ENCODE measurements around the gene CEP57. TPM values are rescaled to one million over a fixed set of nuclear protein-coding genes. Genes with fewer than 3 reads are reported as not detected.
"Not testable (repeated sequence)": the region's sequence is repeated elsewhere in the genome, so short reads cannot be mapped to it uniquely, and the experiment has no call there.

The CEP57 gene
- total RNA-seq, 1 donor from 2014 or later = 70.5 TPM

DNA sequence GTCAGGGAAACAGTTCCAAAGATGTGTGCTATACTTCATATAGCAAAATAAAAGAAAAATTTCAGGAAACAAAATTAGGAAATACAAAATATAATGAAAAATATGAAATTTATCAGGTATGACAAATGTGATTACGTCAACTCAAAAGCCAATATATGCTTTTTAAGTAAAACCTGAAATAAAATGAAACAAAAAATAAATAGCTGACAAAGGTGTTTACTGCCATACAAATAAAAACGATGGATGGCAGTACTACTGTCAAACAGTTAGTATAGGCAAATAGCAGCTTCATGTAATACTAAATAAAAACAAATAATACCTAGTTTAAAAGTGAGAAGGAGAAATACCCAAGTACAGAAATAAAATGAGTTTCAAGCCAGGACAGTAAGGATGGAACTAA lies 13.7 kb downstream of the CEP57 start:
- H3K4me1 Mint-ChIP-seq (ENCODE audit: low read depth) = no peaks in the 10 kb centered on the region
- TF ChIP-seq, protein P1, sequence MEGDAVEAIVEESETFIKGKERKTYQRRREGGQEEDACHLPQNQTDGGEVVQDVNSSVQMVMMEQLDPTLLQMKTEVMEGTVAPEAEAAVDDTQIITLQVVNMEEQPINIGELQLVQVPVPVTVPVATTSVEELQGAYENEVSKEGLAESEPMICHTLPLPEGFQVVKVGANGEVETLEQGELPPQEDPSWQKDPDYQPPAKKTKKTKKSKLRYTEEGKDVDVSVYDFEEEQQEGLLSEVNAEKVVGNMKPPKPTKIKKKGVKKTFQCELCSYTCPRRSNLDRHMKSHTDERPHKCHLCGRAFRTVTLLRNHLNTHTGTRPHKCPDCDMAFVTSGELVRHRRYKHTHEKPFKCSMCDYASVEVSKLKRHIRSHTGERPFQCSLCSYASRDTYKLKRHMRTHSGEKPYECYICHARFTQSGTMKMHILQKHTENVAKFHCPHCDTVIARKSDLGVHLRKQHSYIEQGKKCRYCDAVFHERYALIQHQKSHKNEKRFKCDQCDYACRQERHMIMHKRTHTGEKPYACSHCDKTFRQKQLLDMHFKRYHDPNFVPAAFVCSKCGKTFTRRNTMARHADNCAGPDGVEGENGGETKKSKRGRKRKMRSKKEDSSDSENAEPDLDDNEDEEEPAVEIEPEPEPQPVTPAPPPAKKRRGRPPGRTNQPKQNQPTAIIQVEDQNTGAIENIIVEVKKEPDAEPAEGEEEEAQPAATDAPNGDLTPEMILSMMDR (IDR thresholded peaks at IDR 0.05; ENCODE audit: unreplicated experiment) = no peak
- no peak for DNase-seq (ENCODE audit: low spot score, unreplicated experiment)
- no peaks in the 10 kb centered on the region for H3K27me3 Mint-ChIP-seq
- H3K36me3 Mint-ChIP-seq (ENCODE audit: insufficient read depth) = peaks cover 64% of the 10 kb centered on the region
- H3K4me3 Mint-ChIP-seq (ENCODE audit: low read depth) = no peak overlapping the region
- no peak overlapping the region for H3K27ac Mint-ChIP-seq
- H3K9me3 Mint-ChIP-seq (ENCODE audit: low read depth) = peaks cover 21% of the 10 kb centered on the region

DNA sequence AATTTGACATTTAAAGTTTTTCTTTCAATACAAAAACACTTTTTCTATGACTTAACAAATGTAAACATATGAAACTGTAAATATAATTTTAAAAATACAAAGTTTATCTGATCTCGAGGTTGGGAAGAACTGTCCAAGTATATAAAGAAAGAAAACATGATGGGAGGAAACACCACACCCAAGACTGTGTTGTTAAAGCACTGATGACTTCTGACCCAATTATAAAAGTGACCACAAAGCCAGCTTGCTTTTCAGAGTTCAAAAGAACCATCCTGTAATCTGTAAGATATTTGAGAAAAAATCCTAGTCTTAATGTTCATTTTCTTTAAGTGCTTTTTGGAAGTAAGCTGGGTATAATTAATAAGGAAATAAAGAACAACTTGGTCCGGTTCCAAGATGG lies 15.6 kb downstream of the CEP57 start:
- Mint-ChIP-seq H3K36me3 (ENCODE audit: insufficient read depth) (peaks cover 69% of the 10 kb centered on the region), H3K27ac (no peak overlapping the region), H3K4me1 (ENCODE audit: low read depth) (no peaks in the 10 kb centered on the region), H3K9me3 (ENCODE audit: low read depth) (peaks cover 34% of the 10 kb centered on the region), H3K27me3 (no peaks in the 10 kb centered on the region), H3K4me3 (ENCODE audit: low read depth) (no peak overlapping the region)
- DNase-seq (ENCODE audit: low spot score, unreplicated experiment) = no peak
- TF ChIP-seq, protein P1 (IDR thresholded peaks at IDR 0.05; ENCODE audit: unreplicated experiment) = no peak

DNA sequence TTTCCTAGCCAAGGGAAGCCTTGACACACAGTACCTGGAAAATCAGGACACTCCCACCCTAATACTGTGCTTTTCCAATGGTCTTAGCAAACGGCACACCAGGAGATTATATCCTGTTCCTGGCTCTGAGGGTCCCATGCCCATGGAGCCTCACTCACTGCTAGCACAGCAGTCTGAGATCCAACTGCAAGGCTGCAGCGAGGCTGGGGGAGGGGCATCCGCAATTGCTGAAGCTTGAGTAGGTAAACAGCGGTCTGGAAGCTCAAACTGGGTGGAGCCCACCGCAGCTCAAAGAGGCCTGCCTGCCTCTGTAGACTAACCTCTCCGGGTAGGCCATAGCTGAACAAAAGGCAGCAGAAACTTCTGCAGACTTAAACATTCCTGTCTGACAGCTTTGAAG lies 16.2 kb downstream of the CEP57 start:
- H3K27me3 Mint-ChIP-seq; H3K4me3 Mint-ChIP-seq (ENCODE audit: low read depth); H3K4me1 Mint-ChIP-seq (ENCODE audit: low read depth); DNase-seq (ENCODE audit: low spot score, unreplicated experiment); H3K27ac Mint-ChIP-seq: not testable (repeated sequence)
- Mint-ChIP-seq H3K9me3 (ENCODE audit: low read depth) (peaks cover 34% of the 10 kb centered on the region), H3K36me3 (ENCODE audit: insufficient read depth) (peaks cover 70% of the 10 kb centered on the region)

DNA sequence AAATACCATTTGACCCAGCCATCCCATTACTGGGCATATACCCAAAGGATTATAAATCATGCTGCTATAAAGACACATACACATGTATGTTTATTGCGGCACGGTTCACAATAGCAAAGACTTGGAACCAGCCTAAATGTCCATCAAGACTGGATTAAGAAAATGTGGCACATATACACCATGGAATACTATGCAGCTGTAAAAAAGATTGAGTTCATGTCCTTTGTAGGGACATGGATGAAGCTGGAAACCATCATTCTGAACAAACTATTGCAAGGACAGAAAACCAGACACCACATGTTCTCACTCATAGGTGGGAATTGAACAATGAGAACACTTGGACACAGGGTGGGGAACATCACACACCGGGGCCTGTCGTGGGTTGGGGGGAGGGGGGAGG lies 20.8 kb downstream of the CEP57 start:
- H3K4me1 Mint-ChIP-seq (ENCODE audit: low read depth); H3K27me3 Mint-ChIP-seq; H3K27ac Mint-ChIP-seq; DNase-seq (ENCODE audit: low spot score, unreplicated experiment); H3K4me3 Mint-ChIP-seq (ENCODE audit: low read depth): not testable (repeated sequence)
- peaks cover 59% of the 10 kb centered on the region for H3K36me3 Mint-ChIP-seq (ENCODE audit: insufficient read depth)
- peaks cover 32% of the 10 kb centered on the region for H3K9me3 Mint-ChIP-seq (ENCODE audit: low read depth)

GRCh38 chr11:95816037-95816436 lies 25.7 kb downstream of the CEP57 start:
- no peak for DNase-seq (ENCODE audit: low spot score, unreplicated experiment)
- TF ChIP-seq, protein P1 (IDR thresholded peaks at IDR 0.05; ENCODE audit: unreplicated experiment) = no peak
- Mint-ChIP-seq H3K4me1 (ENCODE audit: low read depth) (no peaks in the 10 kb centered on the region), H3K4me3 (ENCODE audit: low read depth) (no peak overlapping the region), H3K27me3 (no peaks in the 10 kb centered on the region), H3K27ac (no peak overlapping the region), H3K36me3 (ENCODE audit: insufficient read depth) (peaks cover 28% of the 10 kb centered on the region), H3K9me3 (ENCODE audit: low read depth) (no peaks in the 10 kb centered on the region)

GRCh38 chr11:95821640-95822039 lies 31.3 kb downstream of the CEP57 start:
- no peak for DNase-seq (ENCODE audit: low spot score, unreplicated experiment)
- H3K4me1 Mint-ChIP-seq (ENCODE audit: low read depth) = no peaks in the 10 kb centered on the region
- no peaks in the 10 kb centered on the region for H3K27me3 Mint-ChIP-seq
- no peaks in the 10 kb centered on the region for H3K9me3 Mint-ChIP-seq (ENCODE audit: low read depth)
- H3K27ac Mint-ChIP-seq = no peak overlapping the region
- TF ChIP-seq, protein P1 (IDR thresholded peaks at IDR 0.05; ENCODE audit: unreplicated experiment) = no peak
- no peak overlapping the region for H3K4me3 Mint-ChIP-seq (ENCODE audit: low read depth)
- H3K36me3 Mint-ChIP-seq (ENCODE audit: insufficient read depth) = peaks cover 30% of the 10 kb centered on the region
